ENCODE data around the gene NAP1L5.

DNA sequence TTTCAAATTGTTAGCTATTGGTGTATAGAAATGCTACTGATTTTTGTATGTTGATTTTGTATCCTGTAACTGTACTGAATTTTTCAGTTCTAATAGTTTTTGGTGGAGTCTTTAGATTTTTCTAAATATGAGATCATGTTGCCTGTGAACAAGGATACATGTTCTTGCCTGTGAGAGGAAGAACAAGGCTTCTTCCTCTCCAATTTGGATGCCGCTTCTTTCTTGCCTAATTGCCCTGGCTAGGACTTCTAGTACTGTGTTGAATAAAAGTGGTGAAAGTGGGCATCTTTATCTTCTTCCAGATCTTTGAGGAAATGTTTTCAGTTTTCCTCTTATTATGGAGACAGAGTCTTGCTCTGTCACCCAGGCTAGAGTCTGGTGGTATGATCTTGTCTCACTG is 16.2 kb upstream of the NAP1L5 start:
- TF ChIP-seq CTCF (IDR thresholded peaks at IDR 0.05; ENCODE audit: low read depth, low read length) (no peak), EZH2phosphoT487 (IDR thresholded peaks at IDR 0.05; ENCODE audit: low read depth) (no peak)

All from OCI-LY3 (cell line).